GM23248 (cell line): ENCODE measurements around the gene CHTF18.

Experiments
- EZH2 ChIP-seq: fragments of 200-600 bp; sonication (generic); IDR thresholded peaks from 2 replicates; pipeline ENCODE4 v1.6.1; 2018; ENCODE audit warnings: antibody characterized with exemption, mild to moderate bottlenecking; ENCODE audit not compliant: insufficient read depth, poor library complexity, severe bottlenecking
- EZH2phosphoT487 ChIP-seq: fragments of 200-600 bp; sonication (generic); IDR thresholded peaks from 2 replicates; pipeline ENCODE4 v1.6.1; 2018; ENCODE audit warnings: antibody characterized with exemption, moderate library complexity, mild to moderate bottlenecking, low read depth; ENCODE audit not compliant: insufficient read depth

GRCh38 chr16:766008-766819 lies 22.2 kb upstream of the CHTF18 start:
- TF ChIP-seq EZH2 (no peak), EZH2phosphoT487 (no peak)
